HG02852 (cell line): ENCODE data around the gene ADGB.
"Not testable (repeated sequence)": the region's sequence is repeated elsewhere in the genome, so short reads cannot be mapped to it uniquely, and the experiment has no call there.

Source experiments
- ATAC-seq: cut with Tn5 transposase; IDR thresholded peaks from one replicate; pipeline ENCODE4 v1.9.1; 2021; ENCODE audit warnings: mild to moderate bottlenecking, moderate library complexity; ENCODE audit not compliant: unreplicated experiment

Gene ADGB

GRCh38 chr6:146741609-146742008 is 142.8 kb downstream of the ADGB start:
- ATAC-seq = no peak

DNA sequence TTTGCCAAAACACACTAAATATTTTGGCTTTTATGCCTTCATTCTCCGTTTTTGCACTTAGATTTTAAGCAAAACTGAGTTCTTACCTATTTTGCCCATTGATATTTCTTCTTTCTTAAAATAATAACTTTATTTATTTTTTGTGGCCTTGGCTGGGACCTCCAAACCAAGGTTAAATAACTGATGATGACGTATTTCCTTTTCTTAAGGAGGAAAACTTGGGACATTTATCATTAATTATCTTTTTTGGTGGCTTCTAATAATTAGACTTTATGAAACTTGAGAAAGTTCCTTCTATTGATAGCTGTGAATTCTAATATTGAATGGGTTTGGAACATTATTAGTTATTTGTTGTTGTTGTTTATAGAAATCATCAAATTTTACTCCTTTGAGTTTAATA is 154.5 kb downstream of the ADGB start:
- ATAC-seq = no peak

GRCh38 chr6:146767632-146768031 is 168.9 kb downstream of the ADGB start:
- ATAC-seq = no peak

GRCh38 chr6:146768722-146769121 is 169.9 kb downstream of the ADGB start:
- no peak for ATAC-seq

DNA sequence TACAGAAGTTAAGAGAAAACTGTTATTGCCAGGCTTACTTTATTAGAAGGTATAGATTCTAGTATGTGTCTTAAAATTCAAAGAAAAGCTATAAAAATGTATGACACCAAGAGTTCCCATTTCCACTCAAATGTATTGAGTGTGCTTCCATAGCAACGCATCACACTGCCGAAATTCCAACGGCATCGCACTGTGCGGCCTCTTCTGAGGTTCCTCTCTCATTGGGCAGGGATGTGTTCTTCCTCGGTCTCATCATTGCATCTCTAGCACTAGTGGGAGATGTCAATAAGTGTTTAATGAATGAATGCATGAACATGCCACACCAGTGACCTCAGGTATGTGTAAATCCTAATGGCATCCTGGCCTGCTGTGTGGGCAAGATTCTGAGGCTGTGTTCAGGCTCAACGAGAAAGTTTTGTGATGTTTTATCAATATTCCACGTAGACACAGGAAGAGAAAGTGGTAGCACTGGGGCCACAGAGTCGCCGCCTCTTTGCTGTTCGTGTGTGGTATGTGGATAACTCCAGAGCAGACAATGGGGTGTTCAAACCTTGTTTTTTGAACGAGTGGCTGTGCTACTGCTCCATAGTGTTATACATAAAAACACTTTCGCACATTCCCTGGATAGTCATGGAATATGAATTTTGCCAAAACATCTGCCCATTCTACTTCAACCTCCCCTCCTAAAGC is 171.6 kb downstream of the ADGB start:
- ATAC-seq = peak; percentile 9

- ATAC-seq = peak; percentile 61
Measured at GRCh38 chr6:146770965-146771735, 172.4 kb downstream of the ADGB start.

GRCh38 chr6:146775220-146775619 is 176.4 kb downstream of the ADGB start:
- no peak for ATAC-seq

GRCh38 chr6:146781836-146782235 is 183.1 kb downstream of the ADGB start:
- no peak for ATAC-seq

- peak; percentile 92 for ATAC-seq
Measured at GRCh38 chr6:146785001-146785585, 186.3 kb downstream of the ADGB start.

DNA sequence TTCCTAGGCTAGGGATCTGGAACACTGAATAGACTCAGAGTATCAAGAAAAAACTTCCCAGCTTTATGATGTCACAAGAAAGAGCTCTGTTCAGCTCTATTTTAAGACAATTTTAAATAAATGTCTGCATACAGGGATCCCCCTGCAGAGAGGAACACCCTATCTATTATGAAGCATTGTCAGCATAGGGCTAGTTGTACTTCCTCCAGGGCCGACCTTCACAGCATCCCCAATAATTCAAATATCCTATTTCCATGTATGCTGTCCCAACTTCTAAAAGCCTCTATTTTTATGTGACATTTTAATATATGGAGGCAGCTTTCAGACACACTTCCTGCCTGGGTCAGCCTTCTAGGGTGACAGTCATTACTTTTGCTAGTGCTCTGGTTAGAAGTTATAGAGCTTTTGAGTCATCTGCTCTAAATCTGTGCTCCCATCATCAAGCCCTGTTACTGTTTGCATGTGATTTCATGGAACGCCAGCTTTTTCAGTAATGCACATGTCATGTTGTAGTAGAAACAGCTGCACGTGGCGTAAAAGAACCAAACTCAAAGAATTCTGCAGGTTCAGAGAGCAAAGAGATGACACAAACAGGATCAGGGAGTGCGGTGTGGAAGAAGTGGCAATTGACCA is 189.2 kb downstream of the ADGB start:
- no peak for ATAC-seq

DNA sequence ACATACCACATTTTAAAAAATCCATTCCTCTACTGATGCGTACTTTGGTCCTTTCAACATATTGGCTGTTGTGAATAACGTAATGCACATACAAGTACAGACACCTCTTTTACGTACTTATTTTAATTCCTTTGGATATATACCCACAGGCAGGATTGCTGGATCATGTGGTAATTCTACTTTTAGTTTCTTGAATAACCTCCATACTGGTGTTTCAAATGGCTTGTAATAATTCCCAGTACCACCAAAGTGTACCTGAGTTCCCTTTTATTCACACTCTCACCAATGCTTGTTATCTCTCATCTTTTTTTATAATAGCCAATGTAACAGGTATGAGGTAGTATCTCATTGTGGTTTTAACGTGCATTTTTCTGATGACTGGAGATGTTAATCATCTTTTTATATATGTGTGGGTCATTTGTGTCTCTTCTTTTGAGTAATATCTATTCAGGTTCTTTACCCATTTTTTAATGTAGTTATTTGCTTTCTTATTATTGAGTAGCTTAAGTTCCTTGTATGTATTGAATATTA is 191.9 kb downstream of the ADGB start:
- ATAC-seq = no peak

GRCh38 chr6:146791930-146792329 is 193.2 kb downstream of the ADGB start:
- no peak for ATAC-seq

DNA sequence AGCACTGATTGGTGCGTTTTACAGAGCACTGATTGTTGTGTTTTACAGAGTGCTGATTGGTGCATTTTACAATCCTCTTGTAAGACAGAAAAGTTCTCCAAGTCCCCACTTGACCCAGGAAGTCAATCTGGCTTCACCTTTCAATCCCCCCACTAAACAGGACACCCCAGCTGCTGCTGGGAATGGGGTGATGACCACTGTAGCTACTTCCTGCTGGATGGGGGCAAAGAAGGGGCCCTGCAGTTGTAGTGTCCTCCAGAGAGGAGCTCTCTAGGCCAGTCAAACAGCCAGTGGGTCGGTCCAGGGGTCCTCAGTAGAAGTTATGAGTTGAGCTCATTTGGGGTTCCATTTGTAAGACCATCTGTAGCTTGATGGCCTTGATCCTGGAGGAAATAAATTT is 194.4 kb downstream of the ADGB start:
- not testable (repeated sequence) for ATAC-seq

DNA sequence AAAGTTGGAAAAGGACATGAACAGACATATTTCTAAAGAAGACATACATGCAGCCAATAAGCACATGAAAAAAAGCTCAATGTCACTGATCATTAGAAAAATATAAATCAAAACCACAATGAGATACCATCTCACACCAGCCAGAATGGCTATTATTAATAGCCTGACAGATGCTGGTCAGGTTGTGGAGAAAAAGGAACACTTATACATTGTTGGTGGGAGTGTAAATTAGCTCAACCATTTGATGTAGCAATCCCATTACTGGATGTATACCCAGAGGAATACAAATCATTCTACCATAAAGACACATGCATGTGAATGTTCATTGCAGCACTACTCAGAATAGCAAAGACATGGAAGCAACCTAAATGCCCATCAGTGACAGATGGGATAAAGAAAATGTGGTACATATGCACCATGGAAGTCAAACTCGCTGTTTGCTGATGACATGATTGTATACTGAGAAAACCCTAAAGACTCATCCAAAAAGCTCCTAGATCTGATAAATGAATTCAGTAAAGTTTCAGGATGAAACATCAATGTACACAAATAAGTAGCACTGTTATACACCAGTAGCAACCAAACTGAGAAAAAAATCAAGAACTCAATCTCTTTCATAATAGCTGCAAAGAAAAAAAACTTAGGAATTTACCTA is 196.8 kb downstream of the ADGB start:
- ATAC-seq = no peak

GRCh38 chr6:146803167-146803566 is 204.4 kb downstream of the ADGB start:
- ATAC-seq = not testable (repeated sequence)

- ATAC-seq = no peak
Measured at GRCh38 chr6:146803601-146804000, 204.8 kb downstream of the ADGB start.

GRCh38 chr6:146805546-146806325 is 207.0 kb downstream of the ADGB start:
- no peak for ATAC-seq

DNA sequence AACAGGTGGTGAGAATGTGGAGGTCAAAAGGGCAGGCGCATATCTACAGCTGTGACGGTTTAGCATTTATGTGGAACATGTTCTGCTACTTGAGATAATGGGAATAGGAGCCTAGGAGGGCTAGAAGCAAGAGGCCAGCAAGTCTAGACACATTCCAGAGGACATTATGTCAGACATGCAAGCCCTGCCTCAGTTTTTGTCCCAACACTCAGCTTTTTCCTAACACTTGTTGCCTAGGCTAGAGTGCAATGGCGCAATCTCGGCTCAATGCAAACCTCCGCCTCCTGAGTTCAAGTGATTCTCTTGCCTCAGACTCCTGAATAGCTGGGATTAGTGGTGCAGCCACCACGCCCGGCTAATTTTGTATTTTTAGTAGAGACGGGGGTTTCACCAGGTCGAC is 210.2 kb downstream of the ADGB start:
- ATAC-seq = not testable (repeated sequence)

- ATAC-seq = not testable (repeated sequence)
Measured at GRCh38 chr6:146812811-146813321, 214.1 kb downstream of the ADGB start.

DNA sequence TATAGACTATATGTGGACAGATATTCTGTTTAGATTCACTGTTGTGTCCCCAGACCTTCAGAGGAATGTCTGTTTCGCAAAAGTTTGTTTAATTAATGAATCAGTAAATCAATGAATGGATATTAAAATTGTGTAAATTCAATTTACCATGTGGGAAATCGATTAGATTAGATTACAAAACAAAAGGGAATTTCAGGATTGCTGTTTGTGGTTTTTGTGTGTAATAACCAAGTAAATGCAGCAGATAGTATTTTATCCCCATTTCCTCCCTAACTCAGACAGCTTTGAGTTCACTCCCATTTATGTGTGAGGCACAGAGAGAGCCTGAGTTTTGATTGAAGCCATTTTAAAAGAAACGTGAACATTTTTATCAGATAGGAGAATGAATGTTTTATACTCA is 214.8 kb downstream of the ADGB start:
- ATAC-seq = no peak
